HG02759 (cell line): ENCODE data around the gene OR52E5.

Experiments used
- ATAC-seq: cut with Tn5 transposase; IDR thresholded peaks from one replicate; pipeline ENCODE4 v1.9.1; 2021; ENCODE audit warnings: mild to moderate bottlenecking, moderate library complexity; ENCODE audit not compliant: unreplicated experiment

The OR52E5 gene

DNA sequence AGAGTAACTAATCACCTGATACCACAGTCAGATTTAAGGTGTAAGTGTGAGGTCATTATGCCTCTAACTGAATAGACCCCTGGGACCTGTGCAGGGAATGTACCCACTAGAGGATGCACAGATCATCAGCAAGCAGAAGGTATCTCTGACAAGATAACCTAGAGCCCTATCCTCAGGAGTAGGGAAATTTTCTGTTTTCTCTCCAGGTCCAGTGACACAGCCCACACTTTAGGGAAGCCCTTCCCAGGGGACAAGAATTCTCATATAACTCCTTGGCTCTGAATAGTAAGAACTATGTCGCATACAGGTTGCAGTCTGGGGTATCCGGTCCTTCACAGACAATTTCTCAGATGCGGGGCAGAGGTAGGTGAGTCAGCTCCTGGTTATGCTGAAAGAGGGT lies at the start of gene OR52E5:
Gene OR52E5, plus strand, starts transcription at position 301 of the 400 bp plus-strand sequence. CDS start 7,569 bp downstream, outside the sequence.
- no peak for ATAC-seq

DNA sequence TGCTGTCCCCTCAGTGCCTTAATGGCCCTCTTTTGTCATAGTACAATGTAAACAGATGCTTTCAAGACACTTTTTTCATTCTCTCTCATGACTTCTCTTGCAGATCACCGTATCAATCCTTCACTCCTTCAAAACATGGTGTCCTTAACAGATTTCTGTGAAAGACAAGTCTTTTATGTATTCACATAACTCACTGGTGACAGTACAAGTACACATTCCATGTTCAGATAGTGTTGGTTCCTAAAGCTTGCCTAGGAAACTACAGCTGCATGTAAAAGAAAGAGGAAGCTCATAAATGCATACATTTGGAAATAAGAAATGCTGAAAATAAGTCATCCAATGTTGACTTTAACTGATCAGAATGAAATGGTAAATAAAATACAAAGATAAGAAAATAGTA lies 46.3 kb upstream of the OR52E5 start:
- no peak for ATAC-seq

DNA sequence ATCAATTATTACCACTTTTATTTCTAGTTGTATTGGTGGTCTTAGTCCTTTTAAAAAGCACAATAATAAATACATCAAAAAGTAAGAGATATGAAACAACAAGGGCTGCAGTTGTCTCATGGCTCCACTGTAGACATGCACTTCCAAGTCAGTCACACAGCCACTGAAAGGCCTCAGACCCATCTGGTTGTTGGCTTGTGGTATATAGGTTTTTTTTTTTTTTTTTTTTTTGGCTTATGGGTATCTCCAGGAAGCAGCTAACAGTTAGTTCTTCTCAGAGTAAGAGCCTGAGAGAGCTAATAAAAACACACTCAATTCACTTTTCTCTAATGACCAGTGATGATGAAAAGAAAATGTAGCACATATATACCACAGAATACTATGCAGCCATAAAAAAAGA lies 45.3 kb upstream of the OR52E5 start:
- no peak for ATAC-seq

GRCh38 chr11:5851002-5851401 lies 42.0 kb upstream of the OR52E5 start:
- ATAC-seq = no peak

GRCh38 chr11:5857590-5857989 lies 35.4 kb upstream of the OR52E5 start, which contains the start of gene OR52E8:
Gene OR52E8, minus strand, starts transcription at chr11:5857690. Its CDS starts 0 bp downstream, at chr11:5857690.
- ATAC-seq = no peak

- no peak for ATAC-seq
Observed at GRCh38 chr11:5865826-5866225, 27.2 kb upstream of the OR52E5 start.

DNA sequence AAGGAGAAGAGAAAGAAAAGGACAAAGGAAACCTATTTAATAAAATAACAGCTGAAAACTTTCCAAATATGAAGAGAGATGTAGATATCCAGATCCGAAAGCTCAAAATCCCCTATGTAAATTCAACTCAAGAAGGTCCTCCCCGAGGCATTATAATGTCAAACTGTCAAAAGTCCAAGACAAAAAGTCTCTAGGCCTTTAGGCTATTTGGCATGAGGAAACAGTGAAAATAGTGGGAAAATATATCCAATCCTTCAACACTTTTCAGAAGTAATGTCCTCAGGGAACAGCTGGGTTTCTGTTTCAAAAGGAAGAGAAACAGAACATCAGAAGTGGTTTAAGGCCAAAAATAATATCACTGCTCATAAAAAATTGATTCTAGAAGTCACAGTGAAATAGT lies 14.4 kb upstream of the OR52E5 start:
- ATAC-seq = no peak

- ATAC-seq = no peak
Observed at GRCh38 chr11:5880329-5880728, 12.7 kb upstream of the OR52E5 start, which contains the start of gene OR52E4. Gene OR52E4, plus strand, starts transcription at chr11:5880629. Its CDS starts 3,664 bp downstream, at chr11:5884293.

DNA sequence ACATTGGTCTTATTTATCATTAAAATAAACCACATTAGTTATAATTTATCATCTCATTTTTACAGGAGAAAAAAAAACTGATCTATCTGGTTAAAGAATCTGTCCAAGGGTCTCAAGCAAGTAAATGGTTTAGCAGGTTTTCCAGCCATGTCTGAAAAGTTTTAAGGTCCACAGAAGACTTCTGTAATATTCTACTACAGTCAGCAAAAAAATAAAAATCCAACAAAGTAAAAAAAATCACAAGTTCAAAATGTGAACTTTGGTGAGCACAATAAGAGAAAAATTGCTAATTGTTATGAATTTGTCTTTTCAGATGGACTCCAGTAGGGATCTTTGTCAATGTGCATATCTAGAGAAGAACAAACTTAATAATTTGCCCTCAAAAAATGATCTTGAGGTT lies 11.3 kb upstream of the OR52E5 start:
- no peak for ATAC-seq

DNA sequence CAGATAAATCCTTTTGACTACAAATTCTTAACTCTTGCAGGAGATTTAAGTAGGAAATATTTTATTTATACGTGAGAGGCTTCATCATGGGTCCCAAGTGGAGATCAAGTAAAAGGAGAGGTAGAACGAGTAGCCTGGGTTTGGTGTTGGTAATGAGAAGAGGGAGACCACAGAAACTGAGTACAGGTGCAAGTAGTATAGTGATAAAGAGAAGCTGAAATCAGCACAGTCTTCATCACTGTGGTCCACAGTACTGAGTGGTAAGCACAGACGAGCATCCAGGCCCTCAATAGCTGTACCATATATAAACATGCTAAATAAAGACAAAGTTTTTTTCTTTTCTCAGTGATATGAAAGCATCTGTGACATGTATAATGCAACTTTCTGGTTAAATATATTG lies 5.8 kb upstream of the OR52E5 start:
- no peak for ATAC-seq

DNA sequence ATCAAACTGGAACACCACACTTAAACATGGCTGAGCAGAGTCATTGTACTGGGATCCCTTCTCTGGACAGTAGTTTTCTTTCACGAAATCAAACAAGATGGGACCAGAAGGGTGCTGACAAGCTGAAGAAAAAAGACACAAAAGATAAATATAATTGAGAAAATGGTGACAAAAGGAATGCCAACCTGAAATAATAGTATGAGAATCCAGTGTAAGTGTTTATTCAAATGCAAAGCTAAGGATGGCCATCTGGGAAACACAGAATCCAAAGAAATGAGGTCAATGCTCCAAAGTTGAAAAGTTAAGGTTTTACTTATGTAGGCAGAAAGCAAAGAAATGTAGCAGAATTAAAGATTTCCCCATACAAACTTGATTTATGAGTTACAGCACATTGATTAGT lies 5.3 kb upstream of the OR52E5 start:
- ATAC-seq = no peak

DNA sequence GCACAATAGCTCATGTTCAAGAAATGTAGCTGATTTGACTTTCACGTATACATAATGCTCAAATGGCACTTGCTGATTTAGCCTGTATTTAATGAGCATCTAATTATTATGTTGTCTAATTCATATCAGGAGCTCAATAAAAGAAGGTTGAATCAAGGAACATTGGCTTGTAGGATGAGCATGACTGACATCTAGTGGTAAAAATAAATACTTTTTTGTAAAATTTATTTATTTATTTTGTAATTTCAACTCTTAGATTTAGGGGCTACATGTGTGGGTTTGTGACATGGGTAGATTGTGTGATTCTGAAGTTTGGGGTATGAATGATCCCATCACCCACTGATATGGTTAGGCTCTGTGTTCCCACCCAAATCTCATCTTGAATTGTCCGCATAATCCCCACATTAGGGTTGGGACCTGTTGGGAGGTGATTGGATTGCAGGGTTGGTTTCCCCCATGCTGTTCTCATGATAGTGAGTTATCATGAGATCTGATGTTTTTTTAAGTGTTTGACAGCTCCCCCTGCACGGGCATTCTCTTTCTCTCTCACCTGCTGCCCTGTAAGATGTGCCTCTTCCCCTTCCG lies 1.7 kb upstream of the OR52E5 start:
- ATAC-seq = no peak

DNA sequence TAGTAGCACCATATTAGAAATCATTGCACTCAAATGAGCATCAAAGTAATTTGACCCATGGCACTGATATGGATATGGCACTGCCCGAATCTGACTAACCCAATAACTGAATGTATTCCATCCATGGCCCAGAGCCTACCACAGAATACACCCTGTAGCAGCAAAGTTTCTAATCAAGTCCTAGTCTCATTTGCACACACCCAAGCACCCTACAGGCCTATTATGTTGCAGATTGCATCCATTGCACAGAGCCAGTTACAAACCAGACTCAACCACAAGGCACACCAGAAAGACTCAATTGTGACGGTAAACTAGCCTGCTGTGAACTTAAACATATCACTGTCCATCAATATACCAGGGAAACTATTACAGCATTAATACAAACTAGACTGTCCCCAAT lies 6.5 kb downstream of the OR52E5 start:
- no peak for ATAC-seq

DNA sequence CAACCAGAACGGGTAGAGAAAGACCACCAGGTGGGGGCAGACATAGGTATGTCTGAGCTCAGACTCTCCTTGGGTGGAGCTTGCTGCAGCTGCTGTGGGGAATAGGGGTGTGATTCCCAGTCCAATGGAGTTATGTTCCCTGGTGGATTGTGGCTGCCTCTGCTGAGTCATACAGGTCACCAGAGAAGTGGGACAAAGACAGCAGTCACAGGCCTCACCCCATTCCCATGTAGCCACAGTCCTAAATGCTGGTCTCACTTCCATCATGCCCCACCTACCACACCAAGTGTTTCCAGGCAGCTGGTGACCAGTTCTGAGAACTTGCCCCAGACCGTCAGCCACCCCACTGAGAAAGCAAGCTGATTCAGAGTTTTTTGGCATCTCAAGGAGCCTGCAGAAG lies 17.5 kb downstream of the OR52E5 start:
- ATAC-seq = no peak

DNA sequence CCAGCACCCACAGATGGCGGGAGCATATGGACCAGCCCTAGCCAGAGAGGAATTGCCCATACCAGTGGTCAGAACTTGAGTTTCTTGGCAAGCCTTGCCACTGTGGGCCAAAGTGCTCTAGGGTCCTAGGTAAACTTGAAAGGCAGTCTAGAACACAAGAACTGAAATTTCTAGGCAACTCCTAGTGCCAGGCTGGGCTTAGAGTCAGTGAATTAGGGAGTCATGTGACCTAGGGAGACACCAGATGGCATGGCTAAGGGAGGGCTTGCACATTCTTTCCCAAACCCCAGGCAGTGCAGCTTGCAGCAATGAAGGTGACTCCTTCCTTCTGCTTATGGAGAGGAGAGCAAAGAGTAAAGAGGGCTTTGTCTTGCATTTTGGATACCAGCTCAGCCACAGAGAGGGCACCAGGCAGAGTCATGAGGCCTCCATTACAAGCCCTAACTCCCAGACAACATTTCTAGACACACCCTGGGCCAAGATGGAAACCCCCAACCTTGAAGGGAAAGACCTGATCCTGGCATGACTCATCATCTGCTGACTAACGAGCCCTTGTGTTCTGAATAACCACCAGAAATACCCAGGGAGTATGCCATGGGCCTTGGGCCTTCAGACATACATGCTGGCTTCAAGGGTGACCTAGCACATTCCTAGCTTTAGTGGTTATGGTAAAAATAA lies 29.9 kb downstream of the OR52E5 start:
- peak; percentile 90 for ATAC-seq

DNA sequence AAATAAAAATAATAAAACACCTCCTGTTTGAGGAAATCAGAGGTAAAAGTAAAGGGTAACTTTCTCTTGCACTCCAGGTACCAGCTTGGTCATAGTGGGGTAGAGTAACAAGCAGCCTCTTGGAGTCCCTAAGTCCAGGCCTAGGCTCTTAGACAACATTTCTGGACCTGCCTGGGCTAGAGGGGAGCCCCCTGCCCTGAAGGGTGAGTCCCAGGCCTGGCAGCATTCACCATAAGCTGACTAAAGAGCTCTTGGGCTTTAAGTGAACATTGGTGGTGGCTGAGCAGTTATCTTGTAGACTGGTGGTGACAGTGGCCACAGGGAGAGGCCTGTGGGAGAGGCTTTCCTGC lies 30.4 kb downstream of the OR52E5 start:
- ATAC-seq = peak; percentile 42

DNA sequence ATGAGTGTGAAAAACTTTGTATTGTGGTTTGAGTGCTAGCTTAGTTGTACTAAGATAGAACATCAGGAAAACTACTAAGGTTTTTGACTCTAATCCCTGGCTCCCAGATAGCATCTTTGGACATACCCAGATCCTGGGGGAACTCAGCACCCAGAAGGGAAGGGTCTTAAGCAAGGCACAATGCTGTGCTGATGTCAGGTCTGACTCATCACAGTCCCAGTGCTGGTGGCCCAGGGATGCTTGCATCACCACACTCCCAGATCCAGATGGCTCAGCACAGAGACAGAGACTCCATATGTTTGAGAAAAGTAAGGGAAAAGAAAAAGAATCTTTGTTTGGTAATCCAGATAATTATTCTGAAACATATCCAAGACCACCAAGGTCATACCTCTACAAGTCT lies 30.8 kb downstream of the OR52E5 start:
- peak; percentile 28 for ATAC-seq

DNA sequence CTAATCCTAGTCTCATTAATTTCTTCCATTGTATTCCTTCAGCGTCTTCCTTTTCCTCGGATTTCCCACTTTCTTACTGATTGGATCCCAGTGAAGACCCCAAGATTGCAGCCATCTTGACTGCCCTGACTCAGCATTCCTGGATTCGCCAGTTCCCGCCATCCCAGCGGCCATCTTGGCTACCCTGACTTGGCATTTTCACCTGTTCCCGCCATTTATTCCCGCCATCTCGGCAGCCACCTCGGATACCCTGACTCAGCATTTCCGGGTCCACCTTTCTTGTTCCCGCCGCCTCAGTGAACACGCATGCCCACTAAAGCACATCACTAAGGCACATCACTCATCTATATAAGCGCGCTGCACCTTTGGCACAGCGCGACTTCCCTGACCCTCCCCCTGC lies 35.3 kb downstream of the OR52E5 start:
- no peak for ATAC-seq

DNA sequence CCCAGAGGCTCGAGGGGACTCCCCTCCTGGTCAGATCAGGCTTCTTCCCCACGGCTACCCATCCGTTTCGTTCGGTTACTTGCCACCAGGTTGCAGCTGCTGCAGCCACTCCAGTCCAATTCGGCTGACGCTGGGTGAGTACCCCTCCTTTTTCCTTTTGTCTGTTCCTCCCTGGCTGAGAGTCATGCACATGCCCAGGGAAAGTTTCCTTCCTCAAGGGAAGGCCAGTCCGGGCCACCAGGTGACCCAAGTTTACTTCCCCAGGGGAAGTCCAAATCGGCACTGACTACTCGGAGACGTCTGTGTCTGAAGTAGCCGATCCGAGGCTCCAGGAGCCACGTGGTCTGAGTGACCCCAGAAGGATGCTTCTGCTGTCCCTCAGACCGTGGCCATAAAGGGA lies 35.8 kb downstream of the OR52E5 start:
- ATAC-seq = no peak

- ATAC-seq = no peak
Observed at GRCh38 chr11:5929571-5930368, 36.8 kb downstream of the OR52E5 start.

DNA sequence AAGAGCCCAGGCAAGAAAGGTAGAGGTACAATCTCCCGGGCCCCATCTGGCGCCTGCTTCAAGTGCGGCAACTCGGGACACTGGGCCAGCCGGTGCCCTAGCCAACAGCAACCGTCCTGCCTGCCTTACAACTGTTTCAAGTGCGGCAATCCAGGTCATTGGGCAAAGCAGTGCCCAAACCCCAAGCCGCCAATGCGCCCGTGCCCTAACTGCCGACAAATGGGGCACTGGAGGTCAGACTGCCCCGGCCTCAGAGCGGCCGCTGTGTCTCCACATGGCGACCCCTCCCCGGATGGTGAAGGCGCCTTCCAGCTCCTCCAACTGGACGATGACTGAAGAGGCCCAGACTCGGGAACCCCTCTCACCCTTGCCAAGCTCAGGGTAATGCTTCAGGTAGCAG lies 37.6 kb downstream of the OR52E5 start:
- ATAC-seq = no peak

DNA sequence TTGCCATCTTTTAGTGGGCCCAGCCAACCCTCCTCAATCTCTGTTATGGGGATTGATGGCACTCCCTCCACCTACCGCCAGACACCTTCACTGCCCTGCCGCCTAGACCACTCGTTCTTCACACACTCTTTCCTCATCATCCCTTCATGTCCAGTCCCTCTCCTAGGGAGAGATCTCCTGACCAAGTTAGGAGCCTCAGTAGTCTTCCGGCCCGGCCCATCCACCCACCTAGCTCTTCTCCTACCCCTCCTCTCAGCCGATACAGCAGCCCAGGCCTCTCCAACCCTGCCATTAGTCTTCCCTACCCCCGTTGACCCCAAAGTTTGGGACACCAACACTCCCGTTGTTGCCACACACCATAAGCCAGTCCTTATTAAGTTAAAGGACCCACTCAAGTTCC lies 38.1 kb downstream of the OR52E5 start:
- ATAC-seq = no peak
